Measurements from ENCODE around the gene FGF21.

The FGF21 gene

DNA sequence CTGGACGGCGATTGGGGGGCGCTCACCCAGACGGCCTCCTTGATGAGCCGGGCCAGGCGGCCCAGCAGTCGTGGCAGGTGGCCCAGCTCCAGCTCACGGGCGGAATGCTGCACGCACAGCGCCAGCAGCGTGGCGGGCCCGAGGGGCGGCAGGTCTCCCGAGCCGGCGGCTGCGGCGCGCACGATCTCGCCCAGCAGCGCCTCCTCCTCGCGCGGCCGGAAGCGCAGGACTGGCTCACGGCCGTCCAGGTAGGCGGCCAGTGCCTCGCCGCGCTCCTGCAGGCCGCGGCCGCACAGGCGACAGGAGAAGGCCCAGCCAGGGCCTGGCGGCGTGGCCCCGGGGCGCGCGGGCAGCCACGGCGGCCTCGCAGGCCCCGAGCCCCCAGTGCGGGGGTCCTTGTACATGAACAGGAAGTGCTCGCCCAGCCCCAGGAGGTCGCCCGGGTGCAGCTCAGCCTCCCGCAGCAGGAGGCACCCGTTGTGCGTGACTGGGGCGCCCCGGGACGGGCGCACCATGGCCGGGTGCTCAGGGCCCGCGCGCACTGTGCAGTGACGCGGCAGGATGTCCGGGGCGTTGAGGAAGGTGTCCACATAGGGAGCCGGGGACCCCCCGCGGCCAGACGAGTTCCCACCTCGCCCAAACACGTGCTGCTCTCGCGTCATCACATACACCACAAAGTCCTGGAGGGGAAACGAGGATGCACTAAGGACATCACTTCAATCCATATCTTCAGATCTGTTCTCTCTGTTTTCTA lies 26.2 kb upstream of the FGF21 start:
- no peak for DNase-seq (ENCODE audit: low spot score)

GRCh38 chr19:48731452-48731851 lies 23.9 kb upstream of the FGF21 start:
- DNase-seq (ENCODE audit: low spot score) = no peak

GRCh38 chr19:48734625-48735024 lies 20.7 kb upstream of the FGF21 start:
- DNase-seq (ENCODE audit: low spot score) = no peak

GRCh38 chr19:48735031-48735615 lies 20.2 kb upstream of the FGF21 start:
- no peak for DNase-seq (ENCODE audit: low spot score)

DNA sequence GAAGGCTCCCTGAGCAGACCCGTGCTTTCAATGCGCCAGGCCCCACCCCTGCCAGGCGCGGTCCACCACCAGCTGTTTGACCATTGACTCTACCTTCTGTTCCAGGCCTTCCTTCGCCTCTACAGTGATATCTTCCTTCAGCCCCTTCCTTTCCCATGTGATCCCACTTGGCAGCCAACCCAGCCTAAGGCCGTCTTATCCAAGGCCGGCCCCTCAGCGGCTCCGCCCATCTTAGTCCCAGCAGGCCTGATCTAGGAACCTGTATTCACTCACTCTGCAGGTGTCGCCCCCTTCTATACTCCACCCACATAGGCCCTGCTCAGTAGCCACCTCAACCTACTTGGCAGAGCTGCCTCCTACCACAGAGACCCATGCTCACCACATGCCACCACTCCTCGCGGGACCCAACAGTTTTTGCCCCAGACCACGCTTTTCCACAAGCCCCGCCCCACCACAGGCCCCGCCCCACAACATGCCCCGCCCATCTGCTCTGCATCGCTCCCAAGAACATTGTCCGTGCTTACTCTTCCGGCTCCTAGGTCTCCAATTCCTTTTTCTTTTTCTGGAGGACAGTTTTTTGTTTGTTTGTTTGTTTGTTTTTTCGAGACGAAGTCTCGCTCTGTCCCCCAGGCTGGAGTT lies 17.8 kb upstream of the FGF21 start:
- DNase-seq (ENCODE audit: low spot score) = no peak

DNA sequence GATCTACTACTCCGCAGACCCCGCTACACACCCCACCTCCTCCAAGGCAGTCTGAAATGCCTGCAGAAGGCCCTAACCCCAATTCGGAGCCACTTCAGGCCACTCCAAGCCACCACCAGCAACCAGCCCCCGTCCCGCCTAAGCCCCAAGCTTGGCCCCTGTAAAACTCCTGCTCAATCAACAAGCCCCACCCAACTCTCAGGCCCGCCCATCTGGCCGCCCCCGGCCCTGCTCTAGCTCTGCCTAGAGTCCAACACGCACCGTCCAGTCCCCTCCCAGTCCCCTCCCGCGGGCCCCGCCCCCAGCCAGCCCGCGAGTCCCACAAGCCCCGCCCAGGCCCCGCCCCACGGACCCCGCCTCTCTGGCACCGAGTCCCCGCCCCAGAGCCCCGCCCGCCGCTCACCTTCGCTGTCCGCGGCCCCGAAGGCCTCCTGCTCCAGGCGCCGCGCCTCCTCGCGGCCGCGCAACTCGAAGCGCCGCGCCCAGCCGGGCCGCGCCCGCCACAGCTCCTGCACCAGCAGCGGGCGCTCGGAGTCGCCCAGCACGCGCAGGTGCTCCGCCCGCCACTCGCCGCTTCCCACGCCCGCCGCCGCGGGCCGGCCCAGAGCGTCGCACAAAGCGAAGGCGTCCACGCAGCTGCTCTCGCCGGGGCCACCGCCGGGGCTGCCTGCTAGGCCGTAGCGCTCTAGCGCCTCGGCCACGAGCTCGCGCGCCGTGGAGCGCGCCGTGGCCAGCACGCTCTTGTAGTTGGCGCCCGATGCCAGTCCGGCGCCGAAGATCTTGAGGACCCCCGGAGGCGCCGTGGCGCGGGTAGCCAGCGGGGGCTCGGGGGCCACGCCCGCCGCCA lies 16.5 kb upstream of the FGF21 start:
- DNase-seq (ENCODE audit: low spot score) = peak; percentile 84

DNA sequence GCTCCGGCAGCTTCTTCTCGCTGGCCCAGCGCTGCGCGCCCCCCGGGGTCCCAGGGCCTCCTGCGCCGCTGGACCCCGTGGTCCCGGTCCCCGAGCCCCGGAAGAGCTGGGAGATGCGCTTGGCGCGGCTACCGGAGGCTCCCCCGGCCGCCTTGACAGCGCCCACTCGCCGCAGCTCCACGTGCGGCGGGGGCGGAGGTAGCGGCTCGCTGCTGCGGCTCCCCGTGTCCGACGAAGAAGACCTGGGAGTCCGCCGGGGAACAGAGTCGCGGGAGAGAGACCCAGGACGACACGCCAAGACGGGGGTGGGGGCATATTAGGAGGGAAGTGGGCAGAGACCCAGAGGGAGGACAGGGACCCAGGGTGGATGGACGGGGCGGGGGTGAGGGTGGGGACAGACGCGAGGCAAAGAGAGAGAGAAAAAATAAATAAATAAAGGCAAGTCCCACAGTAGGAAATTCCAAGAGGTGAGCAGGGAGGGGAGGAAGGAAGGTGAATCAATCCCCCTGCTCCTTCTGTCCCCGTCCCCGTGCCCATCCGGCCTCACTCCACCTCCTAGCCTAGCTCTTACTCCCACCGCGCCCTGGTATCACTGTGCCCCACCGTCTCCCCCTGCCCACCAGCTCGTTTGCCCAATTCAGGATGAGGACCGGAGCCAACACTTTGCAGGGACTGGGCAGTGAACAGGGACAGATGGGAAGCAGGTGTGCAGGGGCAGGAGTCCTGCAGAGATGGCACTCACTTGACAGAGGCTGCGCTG lies 15.7 kb upstream of the FGF21 start:
- DNase-seq (ENCODE audit: low spot score) = no peak

GRCh38 chr19:48740164-48740972 lies 15.0 kb upstream of the FGF21 start, which contains the start of gene RASIP1:
TSS of gene RASIP1 (minus strand) at chr19:48740610. CDS start at chr19:48740282, 328 bp downstream.
- peak; percentile 70 for DNase-seq (ENCODE audit: low spot score)

DNA sequence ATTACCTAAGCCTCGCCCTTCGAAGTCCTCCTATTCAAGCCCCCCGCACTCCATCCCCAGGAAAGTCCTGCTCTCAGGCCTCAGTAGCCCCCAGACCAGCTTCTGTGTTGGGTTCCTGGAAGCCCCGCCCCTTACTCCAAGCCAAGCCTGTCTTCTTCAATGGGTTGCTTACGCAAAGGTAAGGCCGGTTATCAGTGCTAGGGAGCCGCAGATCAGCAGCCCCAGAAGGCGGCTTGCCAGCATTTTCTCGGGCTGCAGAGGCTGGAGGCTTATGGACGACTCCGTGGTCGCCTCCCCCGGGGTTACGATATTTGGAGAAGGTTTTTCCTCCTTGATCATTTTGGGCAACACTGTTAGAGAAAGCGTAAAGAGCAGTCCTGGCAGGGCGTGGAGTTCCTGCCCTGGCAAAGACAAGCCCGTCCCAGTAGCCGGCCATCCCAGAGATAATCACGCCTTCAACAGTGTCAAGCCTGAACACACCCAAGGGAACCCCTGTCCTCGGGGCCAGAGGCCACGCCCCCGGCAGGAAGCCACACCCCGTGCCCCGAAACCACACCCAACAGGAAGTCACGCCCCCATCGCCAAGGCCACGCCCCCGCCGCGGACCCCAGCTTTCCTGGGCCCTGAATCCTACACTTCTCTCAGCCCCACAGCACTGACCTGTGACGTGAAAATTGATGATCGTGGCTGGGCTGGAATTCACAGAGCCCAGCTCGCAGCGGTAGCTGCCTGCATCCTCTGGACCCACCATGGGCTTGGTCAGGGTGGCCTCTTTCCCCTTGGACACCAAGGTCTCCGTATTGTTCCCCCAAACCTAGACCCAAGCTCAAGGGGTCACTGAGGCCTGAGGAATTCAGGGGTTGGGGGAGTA lies 14.0 kb upstream of the FGF21 start:
- DNase-seq (ENCODE audit: low spot score) = peak; percentile 48

DNA sequence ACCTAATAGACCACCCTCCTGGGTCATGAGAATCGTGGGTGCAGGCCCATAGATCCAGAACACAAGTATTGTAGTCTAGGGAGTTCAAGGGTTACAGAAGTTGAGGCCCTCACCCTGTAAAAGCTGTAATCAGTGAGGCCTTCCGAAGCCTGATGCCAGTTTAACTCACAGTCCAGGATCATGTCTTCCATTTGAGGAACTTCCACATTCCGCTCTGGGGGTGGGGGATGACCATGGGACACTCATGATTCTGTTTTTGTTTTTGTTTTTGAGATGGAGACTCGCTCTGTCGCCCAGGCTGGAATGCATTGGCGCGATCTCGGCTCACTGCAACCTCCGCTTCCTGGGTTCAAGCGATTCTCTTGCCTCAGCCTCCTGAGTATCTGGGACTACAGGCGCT lies 13.2 kb upstream of the FGF21 start:
- no peak for DNase-seq (ENCODE audit: low spot score)

DNA sequence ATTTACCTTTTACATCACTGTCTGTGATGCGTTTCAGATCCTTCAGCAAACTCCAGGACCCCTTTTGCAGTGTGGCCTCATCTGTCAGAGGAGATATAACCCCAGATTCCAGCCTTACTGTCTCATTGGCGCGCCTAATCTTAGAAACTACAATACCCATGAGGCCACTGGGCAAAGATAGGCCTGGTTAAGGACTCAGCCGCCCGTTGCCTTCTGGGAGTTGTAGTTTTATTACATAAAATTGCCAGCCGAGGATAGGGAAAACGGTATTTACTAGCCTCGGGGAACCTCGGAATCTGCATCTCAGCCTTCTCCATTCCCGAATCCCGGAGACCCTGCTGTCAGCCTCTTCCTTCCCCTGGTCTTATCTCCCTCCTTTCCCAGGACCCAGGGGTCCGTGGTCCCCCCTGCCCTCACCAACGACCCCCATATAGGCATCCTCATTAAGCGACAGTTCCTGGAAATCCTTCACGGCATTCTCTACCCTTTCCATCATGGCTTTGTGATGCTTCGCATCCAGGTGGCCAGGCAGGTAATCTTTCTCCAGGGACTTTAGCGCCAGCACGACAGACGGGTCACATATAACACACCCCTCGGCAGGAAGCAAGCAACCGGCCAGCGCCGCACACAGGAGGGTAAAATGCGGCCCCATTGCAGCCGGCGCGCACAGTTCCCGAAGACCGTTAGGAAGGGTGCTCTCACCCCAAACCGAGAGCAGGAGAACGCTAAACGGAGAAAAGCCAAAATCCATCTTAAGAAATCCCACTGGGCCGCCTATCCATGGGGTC lies 9.9 kb upstream of the FGF21 start:
- peak; percentile 65 for DNase-seq (ENCODE audit: low spot score)

GRCh38 chr19:48746110-48746509 lies 9.2 kb upstream of the FGF21 start:
- no peak for DNase-seq (ENCODE audit: low spot score)

GRCh38 chr19:48746738-48747575 lies 8.4 kb upstream of the FGF21 start, which contains the start of gene IZUMO1:
TSS of gene IZUMO1 (minus strand) at chr19:48746909. CDS start at chr19:48745859, 1,050 bp downstream.
- peak; percentile 80 for DNase-seq (ENCODE audit: low spot score)

- no peak for DNase-seq (ENCODE audit: low spot score)
Measured at GRCh38 chr19:48749571-48750198, 5.6 kb upstream of the FGF21 start.

GRCh38 chr19:48750351-48750750 lies 5.0 kb upstream of the FGF21 start:
- no peak for DNase-seq (ENCODE audit: low spot score)

GRCh38 chr19:48750771-48751504 lies 4.4 kb upstream of the FGF21 start:
- no peak for DNase-seq (ENCODE audit: low spot score)
